Vagina (tissue), 2 donors: ENCODE results near the gene PKD1. TPM values are rescaled to one million over a fixed set of nuclear protein-coding genes. Genes with fewer than 3 reads are reported as not detected.

ENCODE experiments used
- DNase-seq, 2 donors: peaks; one replicate each; pipeline ENCODE4 v3.0.0-alpha.2; 2017; ENCODE audit errors: extremely low spot score in 2 of 2
- H3K27ac ChIP-seq: fragments of 200-600 bp; sonication (generic); one replicate; pipeline ENCODE4 v1.5.1; 2019
- H3K27me3 ChIP-seq: fragments of 200-600 bp; sonication (generic); one replicate; pipeline ENCODE4 v1.5.1; 2019
- H3K36me3 ChIP-seq, 2 donors: fragments of 200-600 bp; sonication (generic); one replicate each; pipeline ENCODE4 v1.5.1; 2017 to 2019
- H3K4me1 ChIP-seq: fragments of 200-600 bp; sonication (generic); one replicate; pipeline ENCODE4 v1.5.1; 2019
- H3K4me3 ChIP-seq, 2 donors: fragments of 200-600 bp; sonication (generic); 1 replicate in 1 of 2; 2 replicates in 1 of 2; pipeline ENCODE4 v1.5.1; 2016 to 2019
- H3K9me3 ChIP-seq: fragments of 200-600 bp; sonication (generic); one replicate; pipeline ENCODE4 v1.5.1; 2019
- POLR2A ChIP-seq, 2 donors: fragments of 450-650 bp; IDR thresholded peaks; one replicate each; pipeline ENCODE4 v1.6.1; 2017; ENCODE audit warnings: antibody characterized with exemption in 2 of 2, mild to moderate bottlenecking in 2 of 2, moderate library complexity in 2 of 2
- POLR2AphosphoS5 ChIP-seq, 2 donors: sonication (generic); formaldehyde crosslinking; IDR thresholded peaks; one replicate each; pipeline ENCODE4 v1.9.0; 2017; ENCODE audit warnings: antibody characterized with exemption in 2 of 2, mild to moderate bottlenecking in 2 of 2, low read depth in 1 of 2; ENCODE audit not compliant: insufficient read depth in 1 of 2
- intact Hi-C: fragments of 100-400 bp; cut with DNase I; formaldehyde crosslinking; loops from one replicate; pipeline ENCODE4 v1.15.1; 2023
- total RNA-seq: library from RNA; depleted of rRNA; stranded (reverse); fragments of >200 nt; gene quantifications from one replicate; pipeline ENCODE4 v1.2.3, GENCODE V29; 2016
- TF ChIP-seq, protein P1 (sequence below), 3 experiments: fragments of 450-650 bp in 2 of 3; fragments of 200-600 bp in 1 of 3; sonication (generic) in 1 of 3; IDR thresholded peaks; one replicate each; pipeline ENCODE4 v1.5.1; 2017 to 2019; ENCODE audit warnings: antibody characterized with exemption in 3 of 3, mild to moderate bottlenecking in 2 of 3, moderate library complexity in 2 of 3

Gene PKD1
- total RNA-seq, 1 donor from 2014 or later: 153 TPM

DNA sequence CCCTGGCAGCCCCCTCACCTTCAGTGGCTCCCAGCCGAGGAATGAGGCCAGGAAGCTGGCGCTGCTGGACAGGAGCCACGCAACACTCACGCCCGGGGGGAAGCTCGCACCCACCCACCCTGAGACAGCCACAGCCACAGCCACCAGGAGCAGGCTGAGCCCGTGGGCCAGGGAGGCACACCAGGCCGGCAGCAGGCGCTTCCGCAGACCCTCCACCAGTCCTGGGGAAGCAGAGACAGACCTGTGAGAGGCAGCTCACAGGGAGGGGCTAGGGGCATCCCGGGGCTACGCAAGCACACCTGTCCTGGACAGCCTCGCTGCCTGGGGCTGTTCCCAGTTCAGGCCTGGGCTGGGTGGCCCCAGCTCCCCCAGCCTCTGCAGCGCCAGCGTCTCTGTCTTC, 41.9 kb downstream of the PKD1 start:
- Histone ChIP-seq H3K36me3 (peaks cover 0 to 70% of the 10 kb centered on the region in 2 donors), H3K27ac (no peak overlapping the region), H3K9me3 (no peaks in the 10 kb centered on the region), H3K4me3 (no peak overlapping the region), H3K27me3 (no peaks in the 10 kb centered on the region), H3K4me1 (peaks cover 17% of the 10 kb centered on the region)
- TF ChIP-seq POLR2AphosphoS5 (IDR thresholded peaks at IDR 0.05; ENCODE audit: insufficient read depth in 1 of 2, low read depth in 1 of 2): no peak
- TF ChIP-seq POLR2A (IDR thresholded peaks at IDR 0.05): no peak
- TF ChIP-seq, protein P1, sequence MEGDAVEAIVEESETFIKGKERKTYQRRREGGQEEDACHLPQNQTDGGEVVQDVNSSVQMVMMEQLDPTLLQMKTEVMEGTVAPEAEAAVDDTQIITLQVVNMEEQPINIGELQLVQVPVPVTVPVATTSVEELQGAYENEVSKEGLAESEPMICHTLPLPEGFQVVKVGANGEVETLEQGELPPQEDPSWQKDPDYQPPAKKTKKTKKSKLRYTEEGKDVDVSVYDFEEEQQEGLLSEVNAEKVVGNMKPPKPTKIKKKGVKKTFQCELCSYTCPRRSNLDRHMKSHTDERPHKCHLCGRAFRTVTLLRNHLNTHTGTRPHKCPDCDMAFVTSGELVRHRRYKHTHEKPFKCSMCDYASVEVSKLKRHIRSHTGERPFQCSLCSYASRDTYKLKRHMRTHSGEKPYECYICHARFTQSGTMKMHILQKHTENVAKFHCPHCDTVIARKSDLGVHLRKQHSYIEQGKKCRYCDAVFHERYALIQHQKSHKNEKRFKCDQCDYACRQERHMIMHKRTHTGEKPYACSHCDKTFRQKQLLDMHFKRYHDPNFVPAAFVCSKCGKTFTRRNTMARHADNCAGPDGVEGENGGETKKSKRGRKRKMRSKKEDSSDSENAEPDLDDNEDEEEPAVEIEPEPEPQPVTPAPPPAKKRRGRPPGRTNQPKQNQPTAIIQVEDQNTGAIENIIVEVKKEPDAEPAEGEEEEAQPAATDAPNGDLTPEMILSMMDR (IDR thresholded peaks at IDR 0.05): no peak
- intact Hi-C loops: no loop called here
- DNase-seq: no peak

DNA sequence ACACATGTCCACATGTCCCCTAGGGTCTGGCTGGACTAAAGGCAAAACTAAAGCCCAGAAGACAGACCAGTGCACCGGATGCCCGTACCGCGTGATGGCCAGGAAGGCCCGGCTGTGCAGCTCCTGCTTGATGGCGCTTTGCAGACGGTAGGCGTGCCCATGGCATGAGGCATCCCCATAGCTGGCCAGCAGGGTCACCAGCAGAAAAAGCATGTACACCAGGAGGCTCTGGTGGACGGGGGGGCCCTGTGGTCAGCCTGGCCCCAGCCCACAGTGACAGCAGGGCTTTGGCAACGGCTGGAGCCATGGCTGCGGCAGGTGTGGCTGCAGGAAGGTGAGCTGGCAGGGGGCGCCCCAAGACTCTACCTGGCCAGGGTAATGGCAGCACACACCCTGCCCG, 42.8 kb downstream of the PKD1 start:
- peaks cover 0 to 74% of the 10 kb centered on the region in 2 donors for H3K36me3 ChIP-seq
- intact Hi-C loops: no loop called here
- no peaks in the 10 kb centered on the region for H3K9me3 ChIP-seq
- no peak for DNase-seq
- no peak overlapping the region for H3K4me3 ChIP-seq
- no peak overlapping the region for H3K27ac ChIP-seq
- H3K4me1 ChIP-seq: peaks cover 17% of the 10 kb centered on the region
- TF ChIP-seq, protein P1 (IDR thresholded peaks at IDR 0.05): no peak
- no peaks in the 10 kb centered on the region for H3K27me3 ChIP-seq

DNA sequence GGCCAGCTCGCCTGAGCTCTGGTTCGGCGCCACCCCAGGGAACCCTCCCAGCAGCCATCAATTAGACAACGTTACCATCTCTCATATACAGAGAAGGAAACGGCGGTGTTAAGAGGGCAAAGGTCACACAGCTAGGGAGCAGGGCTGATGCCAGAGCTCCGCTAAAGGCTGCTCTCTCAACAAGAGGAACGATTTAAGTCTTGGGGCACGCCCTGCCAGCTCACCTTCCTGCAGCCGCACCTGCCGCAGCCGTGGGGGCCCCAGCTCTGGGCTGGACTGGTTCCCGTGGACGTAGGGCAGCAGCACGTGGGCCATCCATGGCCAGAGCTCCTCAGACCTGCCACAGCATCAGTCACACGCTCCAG, 43.5 kb downstream of the PKD1 start:
- TF ChIP-seq, protein P1 (IDR thresholded peaks at IDR 0.05): no peak
- TF ChIP-seq POLR2A (IDR thresholded peaks at IDR 0.05) (no peak), POLR2AphosphoS5 (IDR thresholded peaks at IDR 0.05; ENCODE audit: insufficient read depth in 1 of 2, low read depth in 1 of 2) (no peak)
- peaks cover 17% of the 10 kb centered on the region for H3K4me1 ChIP-seq
- peaks cover 0 to 75% of the 10 kb centered on the region in 2 donors for H3K36me3 ChIP-seq
- H3K4me3 ChIP-seq: no peak overlapping the region
- no peak overlapping the region for H3K27ac ChIP-seq
- no peak for DNase-seq
- intact Hi-C loops: no loop called here
- no peaks in the 10 kb centered on the region for H3K9me3 ChIP-seq
- no peaks in the 10 kb centered on the region for H3K27me3 ChIP-seq

DNA sequence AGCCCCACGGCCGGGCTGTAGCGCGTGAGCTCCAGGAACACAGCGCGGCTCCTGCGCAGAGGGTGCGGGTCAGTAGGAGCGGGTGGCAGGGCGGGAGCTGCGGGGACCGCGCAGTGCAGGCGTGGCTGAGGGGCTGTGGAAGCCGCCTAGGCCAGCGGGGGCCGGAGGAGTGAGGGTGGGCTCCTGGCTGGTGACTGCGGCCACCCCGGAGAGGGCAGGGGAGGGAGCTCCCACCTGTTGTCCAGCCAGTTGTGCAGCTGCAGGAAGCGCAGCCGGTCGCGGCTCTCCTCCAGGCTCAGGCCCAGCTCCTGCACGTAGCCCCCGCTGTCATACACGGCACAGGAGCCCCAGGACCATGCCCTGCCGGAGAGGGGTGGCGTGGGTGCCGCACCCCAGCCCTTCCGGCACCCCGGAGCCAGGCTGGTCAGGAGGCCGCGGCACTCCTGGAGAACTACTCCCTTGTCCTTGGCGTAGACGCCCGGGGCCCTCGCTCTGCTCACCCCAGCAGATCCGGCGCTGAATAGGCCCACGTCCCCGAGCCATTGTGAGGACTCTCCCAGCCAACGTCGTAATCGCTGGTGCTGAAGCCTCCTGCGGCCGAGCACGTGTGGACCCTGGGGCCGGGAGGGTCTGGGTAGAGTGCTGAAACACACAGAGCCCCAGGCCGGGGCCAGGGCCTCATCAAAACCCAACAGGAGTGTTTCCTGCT, 44.0 kb downstream of the PKD1 start:
- H3K4me1 ChIP-seq: peaks cover 17% of the 10 kb centered on the region
- intact Hi-C loops: no loop called here
- H3K27ac ChIP-seq: no peak overlapping the region

More for the DNA sequence above, 44.0 kb downstream of the PKD1 start:
- H3K27me3 ChIP-seq: no peaks in the 10 kb centered on the region
- H3K4me3 ChIP-seq: no peak overlapping the region
- no peak for DNase-seq
- TF ChIP-seq POLR2A (IDR thresholded peaks at IDR 0.05) (no peak), POLR2AphosphoS5 (IDR thresholded peaks at IDR 0.05; ENCODE audit: insufficient read depth in 1 of 2, low read depth in 1 of 2) (no peak)
- TF ChIP-seq, protein P1 (IDR thresholded peaks at IDR 0.05): no peak
- no peaks in the 10 kb centered on the region for H3K9me3 ChIP-seq
- H3K36me3 ChIP-seq: peaks cover 0 to 73% of the 10 kb centered on the region in 2 donors
